Left lung (tissue), 10 donors: ENCODE results near the gene DCXR. TPM values are rescaled to one million over a fixed set of nuclear protein-coding genes. Genes with fewer than 3 reads are reported as not detected.

ENCODE experiments used
- ATAC-seq: fragments of 200-7000 bp; cut with Tn5 transposase; one replicate; pipeline ENCODE4 v1.9.1; 2020; ENCODE audit warnings: moderate library complexity
- DNase-seq, 4 donors: peaks; one replicate each; pipeline ENCODE4 v3.0.0-alpha.2; 2013 to 2020
- H3K27ac ChIP-seq, 2 donors: fragments of 200-600 bp; sonication (generic) in 1 of 2; one replicate each; pipeline versions ENCODE4 v1.5.0 to v1.8.0; 2020 to 2021
- H3K27me3 ChIP-seq, 2 donors: fragments of 200-600 bp; sonication (generic) in 1 of 2; one replicate each; pipeline versions ENCODE4 v1.5.0 to v1.8.0; 2020 to 2021
- H3K36me3 ChIP-seq, 2 donors: fragments of 200-600 bp; sonication (generic) in 1 of 2; one replicate each; pipeline versions ENCODE4 v1.5.0 to v1.8.0; 2020 to 2021
- H3K4me1 ChIP-seq, 2 donors: fragments of 200-600 bp; one replicate each; pipeline ENCODE4 v1.8.0; 2021
- H3K4me3 ChIP-seq, 2 donors: fragments of 200-600 bp; sonication (generic) in 1 of 2; one replicate each; pipeline versions ENCODE4 v1.5.0 to v1.8.0; 2020 to 2021; ENCODE audit warnings: mild to moderate bottlenecking in 1 of 2
- H3K9me3 ChIP-seq, 2 donors: fragments of 200-600 bp; sonication (generic) in 1 of 2; one replicate each; pipeline versions ENCODE4 v1.5.0 to v1.8.0; 2020 to 2021
- intact Hi-C, 2 donors: fragments of 100-400 bp; cut with DNase I; formaldehyde crosslinking; loops; one replicate each; pipeline versions ENCODE4 v1.11.2 to v1.14.2; 2022
- polyA plus RNA-seq, 6 donors: library from polyadenylated mRNA; unstranded; fragments of 120-200 nt; gene quantifications; one replicate each; pipeline ENCODE4 v1.2.1, GENCODE V29; 2013; ENCODE audit not compliant: insufficient read length in 6 of 6
- total RNA-seq, 2 donors: library from RNA; stranded (reverse); fragmentation: NEBNext Ultra II Directional; extraction: Animal tissue kit (Norgen Biotek cat#: 25700); gene quantifications; one replicate each; pipeline ENCODE4 v1.2.1, GENCODE V29; 2021
- TF ChIP-seq, protein P1 (sequence below), 2 donors: fragments of 200-600 bp; sonication (generic) in 1 of 2; IDR thresholded peaks; one replicate each; pipeline versions ENCODE4 v1.5.0 to v1.8.0; 2021; ENCODE audit warnings: antibody characterized with exemption in 2 of 2
- donor health status: DM: no; HTN: yes; CAD: no.
- donor health status: DM: no; HTN: no; CAD: no.

DCXR gene
- total and polyA plus RNA-seq, 8 donors, result 56.0 to 152 (median 79.4) TPM

DNA sequence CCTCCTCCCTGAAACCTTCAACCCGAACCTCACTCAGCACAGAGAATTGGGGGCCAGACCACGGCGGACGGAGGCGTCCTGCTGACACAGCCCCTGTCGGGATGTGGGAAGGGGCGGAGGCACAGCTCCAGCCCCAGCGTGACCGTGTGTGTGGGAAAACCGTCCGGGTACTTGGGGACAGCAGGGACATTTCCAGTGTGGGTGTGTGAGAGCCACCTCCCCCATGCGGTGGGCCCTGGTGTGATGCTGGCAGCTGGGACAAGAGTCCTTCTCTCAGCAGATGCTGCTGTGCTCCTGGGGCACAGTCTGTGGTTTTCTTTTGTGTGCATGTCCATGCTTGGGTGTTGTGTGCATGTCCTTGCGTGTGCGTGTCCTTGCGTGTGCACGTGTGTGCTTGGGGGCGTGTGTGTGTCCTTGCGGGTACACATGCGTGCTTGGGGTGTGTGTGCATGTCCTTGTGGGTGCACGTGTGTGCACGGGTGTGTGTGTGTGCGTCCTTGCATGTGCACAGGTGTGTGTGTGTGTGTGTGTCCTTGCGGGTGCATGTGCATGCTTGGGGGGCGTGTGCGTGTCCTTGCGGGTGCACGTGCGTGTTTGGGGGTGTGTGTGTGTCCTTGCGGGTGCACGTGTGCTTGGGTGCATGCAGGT is 31.7 kb downstream of the DCXR start:
- ATAC-seq (no peak), DNase-seq (no peak)
- H3K4me1 ChIP-seq, result no peaks in the 10 kb centered on the region
- TF ChIP-seq, protein P1, sequence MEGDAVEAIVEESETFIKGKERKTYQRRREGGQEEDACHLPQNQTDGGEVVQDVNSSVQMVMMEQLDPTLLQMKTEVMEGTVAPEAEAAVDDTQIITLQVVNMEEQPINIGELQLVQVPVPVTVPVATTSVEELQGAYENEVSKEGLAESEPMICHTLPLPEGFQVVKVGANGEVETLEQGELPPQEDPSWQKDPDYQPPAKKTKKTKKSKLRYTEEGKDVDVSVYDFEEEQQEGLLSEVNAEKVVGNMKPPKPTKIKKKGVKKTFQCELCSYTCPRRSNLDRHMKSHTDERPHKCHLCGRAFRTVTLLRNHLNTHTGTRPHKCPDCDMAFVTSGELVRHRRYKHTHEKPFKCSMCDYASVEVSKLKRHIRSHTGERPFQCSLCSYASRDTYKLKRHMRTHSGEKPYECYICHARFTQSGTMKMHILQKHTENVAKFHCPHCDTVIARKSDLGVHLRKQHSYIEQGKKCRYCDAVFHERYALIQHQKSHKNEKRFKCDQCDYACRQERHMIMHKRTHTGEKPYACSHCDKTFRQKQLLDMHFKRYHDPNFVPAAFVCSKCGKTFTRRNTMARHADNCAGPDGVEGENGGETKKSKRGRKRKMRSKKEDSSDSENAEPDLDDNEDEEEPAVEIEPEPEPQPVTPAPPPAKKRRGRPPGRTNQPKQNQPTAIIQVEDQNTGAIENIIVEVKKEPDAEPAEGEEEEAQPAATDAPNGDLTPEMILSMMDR (IDR thresholded peaks at IDR 0.05), result no peak
- intact Hi-C loops, result no loop called here
- no peak overlapping the region for H3K4me3 ChIP-seq
- H3K27ac ChIP-seq, result no peak overlapping the region
- no peaks in the 10 kb centered on the region for H3K9me3 ChIP-seq
- H3K27me3 ChIP-seq, result no peaks in the 10 kb centered on the region
- no peaks in the 10 kb centered on the region for H3K36me3 ChIP-seq

DNA sequence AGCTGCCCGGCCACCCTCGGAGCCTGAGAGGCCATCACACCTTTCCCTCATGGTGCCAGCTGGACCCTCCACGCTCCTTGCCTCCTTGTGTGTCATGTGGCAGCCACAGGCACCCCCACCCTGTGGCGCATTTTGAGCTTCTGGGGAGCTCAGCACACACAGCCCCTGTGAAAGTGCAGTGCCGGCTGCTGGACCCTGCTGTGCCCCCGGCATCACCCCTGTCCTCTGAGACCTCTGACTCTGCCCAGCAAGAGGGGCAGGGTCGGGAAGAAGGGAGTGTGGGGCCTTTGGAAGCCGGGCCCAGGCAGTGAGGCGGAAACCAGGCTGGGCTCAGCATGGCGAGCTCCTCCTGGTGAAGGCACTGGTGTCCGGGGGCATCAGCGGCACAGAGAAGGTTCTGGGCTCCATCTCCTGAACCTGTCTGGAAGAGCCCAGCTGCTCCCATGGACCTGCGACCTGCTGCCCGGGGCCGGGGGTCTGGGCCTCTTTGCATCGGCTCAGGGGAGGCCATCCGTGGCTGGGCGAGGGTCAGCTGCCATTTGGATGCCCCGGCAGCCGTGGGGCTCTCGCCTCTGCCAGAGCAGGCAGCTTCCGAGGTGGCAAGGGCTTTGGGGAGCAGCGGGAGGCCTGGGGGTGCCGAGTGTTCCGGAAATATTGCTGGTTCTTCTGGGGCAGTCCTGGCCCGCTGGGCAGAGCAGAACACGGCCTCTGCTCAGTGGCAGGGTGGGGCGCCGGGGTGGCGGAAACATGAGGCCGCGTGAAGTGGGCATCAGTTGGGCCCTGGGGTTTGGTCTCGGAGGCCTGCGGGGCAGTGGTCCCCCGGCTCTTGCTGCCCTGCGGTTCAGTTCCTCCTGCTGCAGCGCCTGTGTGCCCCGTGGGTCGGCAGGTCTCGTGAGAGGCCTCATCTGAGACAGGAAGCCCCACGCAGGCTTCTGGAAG is 32.7 kb downstream of the DCXR start:
- TF ChIP-seq, protein P1 (IDR thresholded peaks at IDR 0.05), result no peak
- Histone ChIP-seq H3K9me3 (no peaks in the 10 kb centered on the region), H3K4me3 (no peak overlapping the region), H3K36me3 (no peaks in the 10 kb centered on the region), H3K27me3 (no peaks in the 10 kb centered on the region), H3K27ac (no peak overlapping the region), H3K4me1 (no peaks in the 10 kb centered on the region)
- intact Hi-C loops, result no loop called here
- ATAC-seq (no peak), DNase-seq (no peak)

DNA sequence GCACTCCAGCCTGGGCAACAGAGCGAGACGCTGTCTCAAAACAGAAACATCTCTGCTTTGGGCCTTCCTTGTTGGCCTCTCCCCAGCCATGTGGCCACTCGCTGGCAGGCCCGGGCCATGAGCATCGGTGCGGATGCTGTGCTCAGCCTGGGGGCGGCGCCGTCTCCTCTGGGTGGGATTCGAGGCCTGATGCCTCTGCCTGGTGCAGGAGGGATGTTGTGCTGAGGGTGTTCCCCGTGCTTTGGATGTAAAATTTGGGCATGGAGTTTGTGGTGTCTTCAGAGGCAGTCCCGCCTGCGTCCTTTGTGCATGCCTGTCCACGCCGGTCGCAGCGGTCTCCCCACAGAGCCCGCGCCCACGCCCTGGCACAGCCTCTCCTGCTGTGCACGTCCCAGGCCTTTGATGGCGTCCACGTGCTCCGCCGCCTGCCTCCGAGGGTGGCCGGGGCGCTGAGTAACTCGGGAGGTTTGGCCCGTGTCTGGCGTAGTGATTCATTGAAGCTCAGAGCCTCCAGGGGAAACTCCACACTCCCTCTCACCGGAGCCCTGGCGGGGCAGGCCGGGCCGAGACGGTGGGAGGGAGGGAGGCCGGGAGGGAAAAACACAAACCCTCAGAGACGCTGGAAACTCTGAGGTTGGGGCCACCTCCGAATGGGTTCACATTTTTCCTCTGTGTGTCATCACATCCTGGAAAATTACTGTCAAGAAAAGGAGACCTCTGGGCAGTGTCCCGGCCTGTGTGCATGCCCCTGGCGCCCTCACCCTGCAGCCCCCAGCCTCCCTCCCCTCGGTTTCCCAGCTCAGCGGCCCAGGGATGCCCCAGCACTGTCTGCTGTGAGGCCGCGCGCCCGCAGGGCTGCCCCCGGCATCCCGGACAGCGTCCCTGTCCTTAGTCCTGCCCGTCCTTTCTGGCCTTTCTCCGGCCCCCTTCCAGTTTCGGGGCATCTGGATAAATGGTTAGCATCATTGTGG is 33.8 kb downstream of the DCXR start:
- intact Hi-C loops, result no loop called here
- peak; percentile 63 for ATAC-seq
- peak in 1 of 4 donors; percentile 69 for DNase-seq
- TF ChIP-seq, protein P1 (IDR thresholded peaks at IDR 0.05), result no peak
- no peaks in the 10 kb centered on the region for H3K9me3 ChIP-seq
- H3K27me3 ChIP-seq, result no peaks in the 10 kb centered on the region
- H3K4me1 ChIP-seq, result no peaks in the 10 kb centered on the region
- no peak overlapping the region for H3K4me3 ChIP-seq
- H3K36me3 ChIP-seq, result peaks cover 0 to 3% of the 10 kb centered on the region in 2 donors
- peak overlapping the region in 1 of 2 donors; percentile 19 for H3K27ac ChIP-seq

DNA sequence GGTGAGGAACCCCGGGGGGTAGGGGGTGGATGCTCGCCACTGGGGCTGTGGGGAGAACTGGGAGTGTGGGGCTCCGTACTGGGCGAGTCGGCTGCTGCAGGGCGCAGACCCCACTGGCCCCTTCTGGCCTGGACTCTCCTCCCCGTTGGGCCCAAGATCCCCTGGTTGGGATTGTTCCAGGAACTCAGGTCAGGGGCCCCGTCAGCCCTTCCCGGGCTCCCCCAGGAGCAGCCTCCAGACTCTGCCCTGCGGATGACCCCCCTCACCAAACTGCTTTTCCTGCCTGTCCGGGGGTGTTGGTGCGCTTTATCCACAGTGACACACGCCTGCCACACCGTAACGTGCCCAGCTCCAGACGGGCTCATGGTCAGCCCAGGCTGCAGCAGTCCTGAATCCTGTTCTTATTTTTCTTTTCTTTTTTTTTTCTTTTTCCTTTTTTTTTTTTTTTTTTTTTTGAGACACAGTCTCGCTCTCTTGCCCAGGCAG is 35.9 kb downstream of the DCXR start:
- H3K4me1 ChIP-seq, result no peaks in the 10 kb centered on the region
- TF ChIP-seq, protein P1 (IDR thresholded peaks at IDR 0.05), result no peak
- no peak overlapping the region for H3K4me3 ChIP-seq
- peaks cover 0 to 12% of the 10 kb centered on the region in 2 donors for H3K36me3 ChIP-seq
- H3K9me3 ChIP-seq, result no peaks in the 10 kb centered on the region
- DNase-seq (no peak), ATAC-seq (no peak)
- intact Hi-C loops, result no loop called here
- no peaks in the 10 kb centered on the region for H3K27me3 ChIP-seq
- H3K27ac ChIP-seq, result no peak overlapping the region
